Measurements from ENCODE around the gene DPT. TPM values are rescaled to one million over a fixed set of nuclear protein-coding genes. Genes with fewer than 3 reads are reported as not detected.

Gene DPT
- total RNA-seq, 1 donor from 2014 or later: 13.0 TPM

DNA sequence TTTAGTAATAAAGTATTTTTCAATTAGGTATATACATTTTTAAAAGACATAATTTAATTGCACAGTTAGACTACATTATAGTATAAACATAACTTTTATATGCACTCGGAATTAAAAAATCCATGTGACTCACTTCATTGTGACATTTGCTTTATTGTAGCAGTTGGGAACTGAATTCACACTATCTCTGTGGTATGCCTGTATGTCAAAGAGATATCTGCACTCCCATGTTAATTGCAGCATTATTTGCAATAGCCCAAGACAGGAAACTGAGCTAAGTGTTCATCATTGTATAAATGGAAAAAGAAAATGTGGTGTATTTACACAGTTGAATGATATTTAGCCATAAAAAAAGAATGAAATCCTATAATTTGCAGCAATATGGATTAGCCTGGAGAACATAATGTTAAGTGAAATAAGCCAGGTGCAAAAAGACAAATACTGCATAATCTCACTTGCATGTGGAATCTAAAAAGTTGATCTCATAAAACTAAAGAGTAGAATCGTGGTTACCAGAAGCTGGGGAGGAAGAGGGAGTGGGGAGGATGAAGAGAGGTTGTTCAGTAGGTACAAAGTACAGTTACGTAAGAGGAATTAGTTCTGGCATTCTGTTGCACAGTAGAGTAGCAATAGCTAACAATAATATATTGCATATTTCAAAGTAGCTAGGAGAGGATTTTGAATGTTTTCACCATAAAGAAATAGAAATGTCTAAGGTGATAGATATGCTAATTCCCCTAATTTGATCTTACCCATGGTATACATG is 64.8 kb downstream of the DPT start:
- no peak for DNase-seq (ENCODE audit: low spot score)
- Mint-ChIP-seq H3K9me3 (ENCODE audit: low read depth) (peaks cover 4% of the 10 kb centered on the region), H3K4me3 (ENCODE audit: unreplicated experiment) (no peak overlapping the region), H3K27ac (ENCODE audit: unreplicated experiment) (no peak overlapping the region), H3K36me3 (ENCODE audit: low read depth) (no peaks in the 10 kb centered on the region), H3K27me3 (ENCODE audit: low read depth) (no peaks in the 10 kb centered on the region), H3K4me1 (ENCODE audit: low read depth) (no peaks in the 10 kb centered on the region)
- TF ChIP-seq CTCF (IDR thresholded peaks at IDR 0.05): no peak

DNA sequence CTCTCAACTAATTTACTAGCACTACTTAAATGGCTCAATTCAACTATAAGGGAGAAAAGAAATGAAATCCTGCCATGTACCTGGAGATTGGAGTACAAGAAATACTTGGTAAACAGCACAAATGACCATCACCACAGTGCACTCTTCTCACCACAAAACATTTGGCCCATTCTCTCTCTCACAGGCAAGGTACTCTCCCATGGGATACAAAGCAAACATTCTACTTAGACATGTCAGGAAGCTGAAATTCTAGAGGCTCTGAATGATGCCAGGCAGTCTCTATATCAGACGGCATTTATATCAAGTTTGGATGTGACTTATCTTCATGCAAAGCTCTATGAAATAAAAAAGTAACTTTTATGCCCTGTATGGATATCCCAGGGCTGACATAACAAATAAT is 72.5 kb downstream of the DPT start:
- Mint-ChIP-seq H3K27ac (ENCODE audit: unreplicated experiment) (no peak overlapping the region), H3K27me3 (ENCODE audit: low read depth) (no peaks in the 10 kb centered on the region), H3K4me3 (ENCODE audit: unreplicated experiment) (no peak overlapping the region), H3K9me3 (ENCODE audit: low read depth) (peaks cover 4% of the 10 kb centered on the region), H3K36me3 (ENCODE audit: low read depth) (no peaks in the 10 kb centered on the region), H3K4me1 (ENCODE audit: low read depth) (peaks cover 37% of the 10 kb centered on the region)
- DNase-seq (ENCODE audit: low spot score): no peak
- TF ChIP-seq CTCF (IDR thresholded peaks at IDR 0.05): no peak

DNA sequence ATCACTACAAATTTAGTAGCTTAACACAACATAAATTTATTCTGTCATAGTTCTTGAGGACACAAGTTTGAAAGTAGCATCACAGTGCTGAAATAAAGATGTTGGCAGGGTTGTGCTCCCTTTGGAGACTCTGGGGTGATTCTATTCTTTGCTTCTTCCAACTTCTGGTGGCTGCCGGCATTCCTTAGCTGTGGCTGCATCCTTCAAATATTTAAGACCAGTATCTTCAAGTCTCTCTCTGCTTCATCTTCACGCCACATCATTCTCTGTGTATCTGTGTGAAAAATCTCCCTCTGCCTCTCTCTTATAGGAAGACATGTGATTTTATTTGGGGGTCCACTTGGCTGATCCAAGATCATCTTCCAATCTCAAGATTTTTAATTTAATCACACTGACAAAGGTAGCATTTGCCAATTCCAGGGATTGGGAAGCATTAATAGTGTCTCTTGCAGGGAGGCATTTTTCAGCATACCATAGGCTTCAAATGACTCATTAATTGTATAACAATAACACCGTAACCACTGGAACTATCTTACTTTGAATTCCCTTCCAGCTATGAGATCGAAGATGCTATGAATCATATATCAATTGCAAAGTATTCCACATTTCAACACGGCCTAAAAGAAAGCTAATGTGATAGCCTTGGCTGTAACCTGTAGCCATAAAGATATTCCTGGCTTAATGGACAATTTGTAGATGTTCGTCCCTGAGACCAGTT is 74.6 kb downstream of the DPT start:
- Mint-ChIP-seq H3K27me3 (ENCODE audit: low read depth) (no peaks in the 10 kb centered on the region), H3K27ac (ENCODE audit: unreplicated experiment) (no peak overlapping the region), H3K4me3 (ENCODE audit: unreplicated experiment) (no peak overlapping the region), H3K9me3 (ENCODE audit: low read depth) (peaks cover 4% of the 10 kb centered on the region), H3K4me1 (ENCODE audit: low read depth) (peaks cover 37% of the 10 kb centered on the region), H3K36me3 (ENCODE audit: low read depth) (no peaks in the 10 kb centered on the region)
- no peak for TF ChIP-seq CTCF (IDR thresholded peaks at IDR 0.05)
- DNase-seq (ENCODE audit: low spot score): no peak

- H3K27ac Mint-ChIP-seq (ENCODE audit: unreplicated experiment): peak overlapping the region; percentile 60
- DNase-seq (ENCODE audit: low spot score): no peak
- peaks cover 37% of the 10 kb centered on the region for H3K4me1 Mint-ChIP-seq (ENCODE audit: low read depth)
- no peaks in the 10 kb centered on the region for H3K27me3 Mint-ChIP-seq (ENCODE audit: low read depth)
- no peak for TF ChIP-seq CTCF (IDR thresholded peaks at IDR 0.05)
- H3K9me3 Mint-ChIP-seq (ENCODE audit: low read depth): peaks cover 4% of the 10 kb centered on the region
- no peaks in the 10 kb centered on the region for H3K36me3 Mint-ChIP-seq (ENCODE audit: low read depth)
- H3K4me3 Mint-ChIP-seq (ENCODE audit: unreplicated experiment): no peak overlapping the region
These were observed 75.4 kb downstream of the DPT start for GRCh38 chr1:168653567-168653966.

- H3K36me3 Mint-ChIP-seq (ENCODE audit: low read depth): no peaks in the 10 kb centered on the region
- TF ChIP-seq CTCF (IDR thresholded peaks at IDR 0.05): no peak
- H3K4me3 Mint-ChIP-seq (ENCODE audit: unreplicated experiment): no peak overlapping the region
- peaks cover 18% of the 10 kb centered on the region for H3K4me1 Mint-ChIP-seq (ENCODE audit: low read depth)
- no peaks in the 10 kb centered on the region for H3K27me3 Mint-ChIP-seq (ENCODE audit: low read depth)
- no peak overlapping the region for H3K27ac Mint-ChIP-seq (ENCODE audit: unreplicated experiment)
- no peak for DNase-seq (ENCODE audit: low spot score)
- peaks cover 4% of the 10 kb centered on the region for H3K9me3 Mint-ChIP-seq (ENCODE audit: low read depth)
These were observed 83.3 kb downstream of the DPT start for GRCh38 chr1:168645721-168646120.

Other genes starting within 250 kb of the DPT start
- gene XCL2, start 185.2 kb downstream of the DPT start, total RNA-seq: not detected in 3 replicates
- 0.25 TPM in 1 of 3 replicates, not detected in the others for gene XCL1, start 152.6 kb downstream of the DPT start, total RNA-seq

Measured in chondrocyte (in vitro differentiated cells).